Measurements from ENCODE around the gene CDIPT.
A peak's percentile ranks its signal among the peaks of the same experiment; 100 is the strongest.

Gene CDIPT

GRCh38 chr16:29862383-29862883 is 593 bp downstream of the CDIPT start:
- H3K27me3 ChIP-seq (ENCODE audit: low read depth), result no peaks in the 10 kb centered on the region
- 0 out of 2 replicates have a peak, but pooled peaks cover 3% of the 10 kb centered on the region for H3K4me1 ChIP-seq
- DNase-seq (ENCODE audit: low spot score in 2 of 2), result peak in 1 of 2 experiments; percentile 34
- peaks cover 24% of the 10 kb centered on the region for H3K36me3 ChIP-seq (replicated peaks)
- peak overlapping the region; percentile 63 for H3K4me3 ChIP-seq
- no peaks in the 10 kb centered on the region for H3K9me3 ChIP-seq
- in situ Hi-C loops (cut with MboI; ENCODE audit: low sequenced_read_pairs), result no loop called here

- no peaks in the 10 kb centered on the region for H3K27me3 ChIP-seq (ENCODE audit: low read depth)
- no peak for DNase-seq (ENCODE audit: low spot score in 2 of 2)
- H3K4me3 ChIP-seq, result no peak overlapping the region
- no peaks in the 10 kb centered on the region for H3K9me3 ChIP-seq
- H3K36me3 ChIP-seq (replicated peaks), result peaks cover 24% of the 10 kb centered on the region
- 0 out of 2 replicates have a peak, but pooled peaks cover 3% of the 10 kb centered on the region for H3K4me1 ChIP-seq
- in situ Hi-C loops (cut with MboI; ENCODE audit: low sequenced_read_pairs), result no loop called here
Measured at GRCh38 chr16:29860218-29860617, 2.8 kb downstream of the CDIPT start.

GRCh38 chr16:29858974-29859373 is 4.1 kb downstream of the CDIPT start:
- Histone ChIP-seq H3K9me3 (no peaks in the 10 kb centered on the region), H3K36me3 (replicated peaks) (peaks cover 24% of the 10 kb centered on the region), H3K27me3 (ENCODE audit: low read depth) (no peaks in the 10 kb centered on the region), H3K4me1 (0 out of 2 replicates have a peak, but pooled peaks cover 3% of the 10 kb centered on the region), H3K4me3 (no peak overlapping the region)
- no peak for DNase-seq (ENCODE audit: low spot score in 2 of 2)
- in situ Hi-C loops (cut with MboI; ENCODE audit: low sequenced_read_pairs), result no loop called here

GRCh38 chr16:29858149-29858849 is 4.7 kb downstream of the CDIPT start:
- Histone ChIP-seq H3K27me3 (ENCODE audit: low read depth) (no peaks in the 10 kb centered on the region), H3K36me3 (replicated peaks) (peaks cover 24% of the 10 kb centered on the region), H3K4me1 (no peaks in the 10 kb centered on the region), H3K9me3 (no peaks in the 10 kb centered on the region), H3K4me3 (no peak overlapping the region)
- DNase-seq (ENCODE audit: low spot score in 2 of 2), result no peak
- in situ Hi-C loops (cut with MboI; ENCODE audit: low sequenced_read_pairs), result no loop called here

GRCh38 chr16:29857133-29857760 is 5.8 kb downstream of the CDIPT start:
- Histone ChIP-seq H3K4me1 (no peaks in the 10 kb centered on the region), H3K36me3 (replicated peaks) (peaks cover 24% of the 10 kb centered on the region), H3K4me3 (no peak overlapping the region), H3K27me3 (ENCODE audit: low read depth) (no peaks in the 10 kb centered on the region), H3K9me3 (no peaks in the 10 kb centered on the region)
- in situ Hi-C loops (cut with MboI; ENCODE audit: low sequenced_read_pairs), result no loop called here
- DNase-seq (ENCODE audit: low spot score in 2 of 2), result no peak

- Histone ChIP-seq H3K36me3 (replicated peaks) (peaks cover 12% of the 10 kb centered on the region; the same call in 1 of the 2 replicates), H3K27me3 (ENCODE audit: low read depth) (no peaks in the 10 kb centered on the region), H3K9me3 (no peaks in the 10 kb centered on the region), H3K4me3 (no peak overlapping the region), H3K4me1 (no peaks in the 10 kb centered on the region)
- in situ Hi-C loops (cut with MboI; ENCODE audit: low sequenced_read_pairs), result no loop called here
- no peak for DNase-seq (ENCODE audit: low spot score in 2 of 2)
Measured at GRCh38 chr16:29854520-29855100, 8.4 kb downstream of the CDIPT start.

- in situ Hi-C loops (cut with MboI; ENCODE audit: low sequenced_read_pairs), result no loop called here
- H3K36me3 ChIP-seq (replicated peaks), result no peaks in the 10 kb centered on the region
- H3K9me3 ChIP-seq, result no peaks in the 10 kb centered on the region
- H3K4me3 ChIP-seq, result no peak overlapping the region
- no peaks in the 10 kb centered on the region for H3K27me3 ChIP-seq (ENCODE audit: low read depth)
- DNase-seq (ENCODE audit: low spot score in 2 of 2), result no peak
- no peaks in the 10 kb centered on the region for H3K4me1 ChIP-seq
Measured at GRCh38 chr16:29852654-29853053, 10.4 kb downstream of the CDIPT start.

GRCh38 chr16:29850998-29851397 is 12.0 kb downstream of the CDIPT start:
- in situ Hi-C loops (cut with MboI; ENCODE audit: low sequenced_read_pairs), result no loop called here
- no peak overlapping the region for H3K4me3 ChIP-seq

GRCh38 chr16:29849505-29849904 is 13.5 kb downstream of the CDIPT start:
- in situ Hi-C loops (cut with MboI; ENCODE audit: low sequenced_read_pairs), result no loop called here
- Histone ChIP-seq H3K27me3 (ENCODE audit: low read depth) (no peaks in the 10 kb centered on the region), H3K4me3 (no peak overlapping the region), H3K36me3 (replicated peaks) (no peaks in the 10 kb centered on the region), H3K9me3 (no peaks in the 10 kb centered on the region), H3K4me1 (no peaks in the 10 kb centered on the region)
- no peak for DNase-seq (ENCODE audit: low spot score in 2 of 2)

More at GRCh38 chr16:29850998-29851397, 12.0 kb downstream of the CDIPT start:
- Histone ChIP-seq H3K27me3 (ENCODE audit: low read depth) (no peaks in the 10 kb centered on the region), H3K9me3 (no peaks in the 10 kb centered on the region), H3K4me1 (no peaks in the 10 kb centered on the region), H3K36me3 (replicated peaks) (no peaks in the 10 kb centered on the region)
- DNase-seq (ENCODE audit: low spot score in 2 of 2), result no peak

GRCh38 chr16:29848420-29849297 is 14.4 kb downstream of the CDIPT start:
- H3K4me3 ChIP-seq, result no peak overlapping the region
- H3K9me3 ChIP-seq, result no peaks in the 10 kb centered on the region
- in situ Hi-C loops (cut with MboI; ENCODE audit: low sequenced_read_pairs), result no loop called here
- peak; percentile 21 to 80 for DNase-seq (ENCODE audit: low spot score in 2 of 2)
- H3K36me3 ChIP-seq (replicated peaks), result no peaks in the 10 kb centered on the region
- H3K27me3 ChIP-seq (ENCODE audit: low read depth), result no peaks in the 10 kb centered on the region
- no peaks in the 10 kb centered on the region for H3K4me1 ChIP-seq

- H3K4me1 ChIP-seq, result no peaks in the 10 kb centered on the region
- in situ Hi-C loops (cut with MboI; ENCODE audit: low sequenced_read_pairs), result no loop called here
- DNase-seq (ENCODE audit: low spot score in 2 of 2), result no peak
- no peaks in the 10 kb centered on the region for H3K27me3 ChIP-seq (ENCODE audit: low read depth)
- no peak overlapping the region for H3K4me3 ChIP-seq
- H3K36me3 ChIP-seq (replicated peaks), result no peaks in the 10 kb centered on the region
- H3K9me3 ChIP-seq, result no peaks in the 10 kb centered on the region
Measured at GRCh38 chr16:29845656-29846055, 17.4 kb downstream of the CDIPT start.

GRCh38 chr16:29844575-29845331 is 18.3 kb downstream of the CDIPT start:
- H3K4me1 ChIP-seq, result no peaks in the 10 kb centered on the region
- H3K36me3 ChIP-seq (replicated peaks), result no peaks in the 10 kb centered on the region
- H3K4me3 ChIP-seq, result no peak overlapping the region
- H3K27me3 ChIP-seq (ENCODE audit: low read depth), result no peaks in the 10 kb centered on the region
- in situ Hi-C loops (cut with MboI; ENCODE audit: low sequenced_read_pairs), result no loop called here
- no peak for DNase-seq (ENCODE audit: low spot score in 2 of 2)
- no peaks in the 10 kb centered on the region for H3K9me3 ChIP-seq

GRCh38 chr16:29843931-29844330 is 19.1 kb downstream of the CDIPT start:
- DNase-seq (ENCODE audit: low spot score in 2 of 2), result no peak
- Histone ChIP-seq H3K27me3 (ENCODE audit: low read depth) (no peaks in the 10 kb centered on the region), H3K4me1 (no peaks in the 10 kb centered on the region), H3K9me3 (no peaks in the 10 kb centered on the region), H3K36me3 (replicated peaks) (no peaks in the 10 kb centered on the region), H3K4me3 (no peak overlapping the region)
- in situ Hi-C loops (cut with MboI; ENCODE audit: low sequenced_read_pairs), result no loop called here
